ENCODE data around the gene YTHDF1. TPM values are rescaled to one million over a fixed set of nuclear protein-coding genes. Genes with fewer than 3 reads are reported as not detected.

YTHDF1 gene
- total RNA-seq, 2 experiments from 2014 or later: 32.8 to 32.9 TPM

- H3K4me1 Mint-ChIP-seq (ENCODE audit: low read depth): no peaks in the 10 kb centered on the region
- POLR2A ChIA-PET: no interaction called here
- H3K27ac Mint-ChIP-seq: no peak overlapping the region
- H3K4me3 Mint-ChIP-seq: no peak overlapping the region
- intact Hi-C loops (cut with micrococcal nuclease): no loop called here
- CTCF ChIA-PET: interaction anchor here (1.6 kb wide), 1 partner anchor 23 kb away, joined by 5 read pairs; no protein-coding TSS in a partner anchor
- peaks cover 34% of the 10 kb centered on the region for H3K27me3 Mint-ChIP-seq
- no peaks in the 10 kb centered on the region for H3K9me3 Mint-ChIP-seq
- DNase-seq: no peak
- no peaks in the 10 kb centered on the region for H3K36me3 Mint-ChIP-seq
These were observed 30.8 kb upstream of the YTHDF1 start for GRCh38 chr20:63246490-63247288.

- ChIA-PET CTCF (no interaction called here), POLR2A (no interaction called here)
- Mint-ChIP-seq H3K27ac (no peak overlapping the region), H3K4me1 (ENCODE audit: low read depth) (no peaks in the 10 kb centered on the region), H3K4me3 (no peak overlapping the region), H3K27me3 (peaks cover 25% of the 10 kb centered on the region), H3K36me3 (no peaks in the 10 kb centered on the region), H3K9me3 (no peaks in the 10 kb centered on the region)
- no peak for DNase-seq
- intact Hi-C loops (cut with micrococcal nuclease): no loop called here
These were observed 28.5 kb upstream of the YTHDF1 start for GRCh38 chr20:63244468-63244867.

GRCh38 chr20:63243604-63244247 lies 27.8 kb upstream of the YTHDF1 start:
- no peaks in the 10 kb centered on the region for H3K9me3 Mint-ChIP-seq
- no peaks in the 10 kb centered on the region for H3K4me1 Mint-ChIP-seq (ENCODE audit: low read depth)
- H3K27me3 Mint-ChIP-seq: peaks cover 18% of the 10 kb centered on the region
- CTCF ChIA-PET: no interaction called here
- POLR2A ChIA-PET: no interaction called here
- no peak overlapping the region for H3K4me3 Mint-ChIP-seq
- no peak overlapping the region for H3K27ac Mint-ChIP-seq
- intact Hi-C loops (cut with micrococcal nuclease): no loop called here
- H3K36me3 Mint-ChIP-seq: no peaks in the 10 kb centered on the region
- DNase-seq: no peak

GRCh38 chr20:63242736-63243135 lies 26.8 kb upstream of the YTHDF1 start:
- Mint-ChIP-seq H3K4me1 (ENCODE audit: low read depth) (no peaks in the 10 kb centered on the region), H3K4me3 (no peak overlapping the region), H3K27ac (no peak overlapping the region), H3K27me3 (peaks cover 13% of the 10 kb centered on the region), H3K36me3 (no peaks in the 10 kb centered on the region), H3K9me3 (no peaks in the 10 kb centered on the region)
- POLR2A ChIA-PET: no interaction called here
- CTCF ChIA-PET: no interaction called here
- intact Hi-C loops (cut with micrococcal nuclease): no loop called here
- no peak for DNase-seq

GRCh38 chr20:63241272-63241671 lies 25.3 kb upstream of the YTHDF1 start:
- Mint-ChIP-seq H3K27me3 (peaks cover 13% of the 10 kb centered on the region), H3K27ac (no peak overlapping the region), H3K4me1 (ENCODE audit: low read depth) (no peaks in the 10 kb centered on the region), H3K36me3 (no peaks in the 10 kb centered on the region), H3K9me3 (no peaks in the 10 kb centered on the region), H3K4me3 (no peak overlapping the region)
- DNase-seq: no peak
- intact Hi-C loops (cut with micrococcal nuclease): no loop called here
- ChIA-PET POLR2A (no interaction called here), CTCF (interaction anchor here (1.0 to 2.8 kb wide), 2 partner anchors 12 to 18 kb away, joined by 3 to 8 read pairs; no protein-coding TSS in a partner anchor)

GRCh38 chr20:63240004-63240403 lies 24.1 kb upstream of the YTHDF1 start:
- Mint-ChIP-seq H3K27me3 (peaks cover 7% of the 10 kb centered on the region), H3K27ac (no peak overlapping the region), H3K4me3 (no peak overlapping the region), H3K9me3 (no peaks in the 10 kb centered on the region), H3K36me3 (no peaks in the 10 kb centered on the region), H3K4me1 (ENCODE audit: low read depth) (no peaks in the 10 kb centered on the region)
- intact Hi-C loops (cut with micrococcal nuclease): no loop called here
- no peak for DNase-seq
- ChIA-PET CTCF (interaction anchor here (2.8 kb wide), 1 partner anchor 16 kb away, joined by 8 read pairs; no protein-coding TSS in a partner anchor), POLR2A (no interaction called here)

- H3K9me3 Mint-ChIP-seq: no peaks in the 10 kb centered on the region
- no peaks in the 10 kb centered on the region for H3K36me3 Mint-ChIP-seq
- H3K27ac Mint-ChIP-seq: no peak overlapping the region
- H3K27me3 Mint-ChIP-seq: peaks cover 7% of the 10 kb centered on the region
- ChIA-PET CTCF (interaction anchor here (2.8 kb wide), 1 partner anchor 16 kb away, joined by 8 read pairs; no protein-coding TSS in a partner anchor), POLR2A (no interaction called here)
- no peak overlapping the region for H3K4me3 Mint-ChIP-seq
- H3K4me1 Mint-ChIP-seq (ENCODE audit: low read depth): peaks cover 3% of the 10 kb centered on the region
- intact Hi-C loops (cut with micrococcal nuclease): no loop called here
- DNase-seq: no peak
These were observed 23.5 kb upstream of the YTHDF1 start for GRCh38 chr20:63239431-63239830.

GRCh38 chr20:63238514-63239125 lies 22.7 kb upstream of the YTHDF1 start:
- no peak overlapping the region for H3K27ac Mint-ChIP-seq
- POLR2A ChIA-PET: no interaction called here
- no peaks in the 10 kb centered on the region for H3K9me3 Mint-ChIP-seq
- intact Hi-C loops (cut with micrococcal nuclease): no loop called here
- H3K36me3 Mint-ChIP-seq: no peaks in the 10 kb centered on the region
- no peak overlapping the region for H3K4me3 Mint-ChIP-seq
- H3K27me3 Mint-ChIP-seq: peaks cover 6% of the 10 kb centered on the region
- H3K4me1 Mint-ChIP-seq (ENCODE audit: low read depth): peaks cover 3% of the 10 kb centered on the region
- DNase-seq: no peak
- CTCF ChIA-PET: interaction anchor here (2.8 kb wide), 1 partner anchor 15 kb away, joined by 8 read pairs; no protein-coding TSS in a partner anchor

- no peaks in the 10 kb centered on the region for H3K36me3 Mint-ChIP-seq
- H3K9me3 Mint-ChIP-seq: no peaks in the 10 kb centered on the region
- POLR2A ChIA-PET: no interaction called here
- H3K4me1 Mint-ChIP-seq (ENCODE audit: low read depth): peaks cover 3% of the 10 kb centered on the region
- H3K4me3 Mint-ChIP-seq: no peak overlapping the region
- CTCF ChIA-PET: interaction anchor here (1.6 kb wide), 1 partner anchor 14 kb away, joined by 6 read pairs; no protein-coding TSS in a partner anchor
- H3K27me3 Mint-ChIP-seq: peaks cover 7% of the 10 kb centered on the region
- intact Hi-C loops (cut with micrococcal nuclease): no loop called here
- H3K27ac Mint-ChIP-seq: no peak overlapping the region
- DNase-seq: no peak
These were observed 22.1 kb upstream of the YTHDF1 start for GRCh38 chr20:63238031-63238430.

- intact Hi-C loops (cut with micrococcal nuclease): no loop called here
These were observed 20.3 kb upstream of the YTHDF1 start for GRCh38 chr20:63236116-63236837.

GRCh38 chr20:63235399-63235983 lies 19.6 kb upstream of the YTHDF1 start, which contains the start of gene BIRC7:
Gene BIRC7, plus strand, starts transcription at chr20:63235905. Its CDS starts 192 bp downstream, at chr20:63236097.
- no peaks in the 10 kb centered on the region for H3K9me3 Mint-ChIP-seq
- peaks cover 23% of the 10 kb centered on the region for H3K27me3 Mint-ChIP-seq
- no peak within 1 kb of the TSS for H3K4me3 Mint-ChIP-seq
- no peak within 1 kb of the TSS for H3K27ac Mint-ChIP-seq
- ChIA-PET CTCF (interaction anchor here (1.3 to 4.6 kb wide), 2 partner anchors 12 to 37 kb away, joined by 3 to 47 read pairs; partner anchors contain the start of gene ARFGAP1), POLR2A (no interaction called here)
- H3K4me1 Mint-ChIP-seq (ENCODE audit: low read depth): peaks cover 3% of the 10 kb centered on the region
- H3K36me3 Mint-ChIP-seq: no peaks in the 10 kb centered on the region
- intact Hi-C loops (cut with micrococcal nuclease): no loop called here
- no peak for DNase-seq

More at GRCh38 chr20:63236116-63236837, 20.3 kb upstream of the YTHDF1 start:
- H3K4me1 Mint-ChIP-seq (ENCODE audit: low read depth): peaks cover 3% of the 10 kb centered on the region
- H3K9me3 Mint-ChIP-seq: no peaks in the 10 kb centered on the region
- CTCF ChIA-PET: interaction anchor here (1.3 to 4.6 kb wide), 3 partner anchors 12 to 146 kb away, joined by 3 to 47 read pairs (median 6); no protein-coding TSS in a partner anchor
- no peak overlapping the region for H3K4me3 Mint-ChIP-seq
- H3K36me3 Mint-ChIP-seq: no peaks in the 10 kb centered on the region
- DNase-seq: no peak
- H3K27me3 Mint-ChIP-seq: peaks cover 16% of the 10 kb centered on the region
- H3K27ac Mint-ChIP-seq: no peak overlapping the region
- POLR2A ChIA-PET: no interaction called here

Data from activated CD4-positive, alpha-beta memory T cell treated with anti-CD3 and anti-CD28 coated beads for 36 hours (primary cell).